Measurements from ENCODE around the gene MGARP. TPM values are rescaled to one million over a fixed set of nuclear protein-coding genes. Genes with fewer than 3 reads are reported as not detected.

Gene MGARP
- total RNA-seq, 1 donor from 2014 or later: 0.76 TPM

DNA sequence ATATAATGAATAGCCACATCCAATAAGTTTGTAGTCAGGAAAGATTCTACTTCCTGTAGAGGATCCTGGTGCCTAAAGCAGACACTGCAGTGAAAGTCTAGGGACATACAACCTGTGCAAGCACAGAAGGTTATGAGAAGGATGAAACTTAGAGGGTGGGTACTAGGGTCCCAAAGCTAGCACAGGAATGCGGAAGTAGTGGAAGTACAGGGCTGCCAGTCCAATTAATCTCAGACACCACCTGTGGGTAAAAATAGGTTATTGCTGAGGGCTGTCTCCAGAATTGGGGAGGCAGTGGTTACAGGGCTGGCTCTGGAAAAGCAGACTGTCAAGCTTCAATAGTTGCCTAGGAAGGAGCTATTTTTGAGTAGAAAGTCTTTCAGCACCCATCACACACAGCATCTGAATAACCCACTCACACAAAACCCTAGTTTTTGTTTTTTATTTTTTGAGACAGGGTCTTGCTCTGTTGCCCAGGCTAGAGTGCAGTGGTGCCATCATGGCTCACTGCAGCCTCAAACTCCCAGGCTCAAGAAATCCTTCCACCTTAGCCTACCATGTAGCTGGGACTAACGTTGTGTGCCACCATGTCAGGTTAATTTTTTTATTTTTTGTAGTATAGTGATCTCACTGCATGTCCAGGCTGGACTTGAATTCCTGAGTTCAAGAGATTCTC, 52.2 kb downstream of the MGARP start:
- H3K4me1 Mint-ChIP-seq: no peaks in the 10 kb centered on the region
- H3K36me3 Mint-ChIP-seq: no peaks in the 10 kb centered on the region
- TF ChIP-seq, protein P1, sequence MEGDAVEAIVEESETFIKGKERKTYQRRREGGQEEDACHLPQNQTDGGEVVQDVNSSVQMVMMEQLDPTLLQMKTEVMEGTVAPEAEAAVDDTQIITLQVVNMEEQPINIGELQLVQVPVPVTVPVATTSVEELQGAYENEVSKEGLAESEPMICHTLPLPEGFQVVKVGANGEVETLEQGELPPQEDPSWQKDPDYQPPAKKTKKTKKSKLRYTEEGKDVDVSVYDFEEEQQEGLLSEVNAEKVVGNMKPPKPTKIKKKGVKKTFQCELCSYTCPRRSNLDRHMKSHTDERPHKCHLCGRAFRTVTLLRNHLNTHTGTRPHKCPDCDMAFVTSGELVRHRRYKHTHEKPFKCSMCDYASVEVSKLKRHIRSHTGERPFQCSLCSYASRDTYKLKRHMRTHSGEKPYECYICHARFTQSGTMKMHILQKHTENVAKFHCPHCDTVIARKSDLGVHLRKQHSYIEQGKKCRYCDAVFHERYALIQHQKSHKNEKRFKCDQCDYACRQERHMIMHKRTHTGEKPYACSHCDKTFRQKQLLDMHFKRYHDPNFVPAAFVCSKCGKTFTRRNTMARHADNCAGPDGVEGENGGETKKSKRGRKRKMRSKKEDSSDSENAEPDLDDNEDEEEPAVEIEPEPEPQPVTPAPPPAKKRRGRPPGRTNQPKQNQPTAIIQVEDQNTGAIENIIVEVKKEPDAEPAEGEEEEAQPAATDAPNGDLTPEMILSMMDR (IDR thresholded peaks at IDR 0.05; ENCODE audit: unreplicated experiment): no peak
- DNase-seq (ENCODE audit: low spot score in 2 of 2, unreplicated experiment in 2 of 2): no peak
- no peak overlapping the region for H3K4me3 Mint-ChIP-seq
- no peak overlapping the region for H3K27ac Mint-ChIP-seq
- H3K27me3 Mint-ChIP-seq (ENCODE audit: low read depth): no peaks in the 10 kb centered on the region
- H3K9me3 Mint-ChIP-seq: no peaks in the 10 kb centered on the region

- no peaks in the 10 kb centered on the region for H3K9me3 Mint-ChIP-seq
- H3K4me3 Mint-ChIP-seq: no peak overlapping the region
- H3K27me3 Mint-ChIP-seq (ENCODE audit: low read depth): no peaks in the 10 kb centered on the region
These were observed 56.2 kb downstream of the MGARP start for GRCh38 chr4:139223682-139224317.

DNA sequence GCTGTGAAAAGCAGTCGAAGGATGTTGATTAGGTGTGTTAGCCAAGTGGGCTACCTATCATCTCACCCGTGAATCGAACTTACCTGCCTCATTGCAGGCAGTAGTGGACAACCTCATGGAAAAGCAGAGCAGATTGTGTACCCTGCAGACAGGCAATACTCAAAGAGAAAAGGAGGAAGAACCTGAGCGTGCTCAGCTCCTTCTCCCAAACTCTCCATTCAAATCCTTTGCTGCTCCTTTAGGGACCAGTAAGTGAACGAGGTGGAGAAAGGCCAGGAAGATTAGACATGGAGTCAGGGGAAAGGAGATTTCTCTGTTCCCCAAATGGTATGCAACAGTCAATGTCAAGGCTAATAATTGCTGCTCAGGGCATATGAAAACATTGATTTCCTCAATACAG, 57.8 kb downstream of the MGARP start:
- H3K4me1 Mint-ChIP-seq: no peaks in the 10 kb centered on the region

More at GRCh38 chr4:139223682-139224317, 56.2 kb downstream of the MGARP start:
- TF ChIP-seq, protein P1 (IDR thresholded peaks at IDR 0.05; ENCODE audit: unreplicated experiment): no peak
- H3K36me3 Mint-ChIP-seq: no peaks in the 10 kb centered on the region
- no peak overlapping the region for H3K27ac Mint-ChIP-seq
- no peaks in the 10 kb centered on the region for H3K4me1 Mint-ChIP-seq
- DNase-seq (ENCODE audit: low spot score in 2 of 2, unreplicated experiment in 2 of 2): no peak

GRCh38 chr4:139221687-139222086, 58.3 kb downstream of the MGARP start:
- no peak overlapping the region for H3K4me3 Mint-ChIP-seq
- H3K36me3 Mint-ChIP-seq: no peaks in the 10 kb centered on the region
- no peaks in the 10 kb centered on the region for H3K4me1 Mint-ChIP-seq
- DNase-seq (ENCODE audit: low spot score in 2 of 2, unreplicated experiment in 2 of 2): no peak
- no peak overlapping the region for H3K27ac Mint-ChIP-seq
- H3K9me3 Mint-ChIP-seq: no peaks in the 10 kb centered on the region
- H3K27me3 Mint-ChIP-seq (ENCODE audit: low read depth): no peaks in the 10 kb centered on the region
- TF ChIP-seq, protein P1 (IDR thresholded peaks at IDR 0.05; ENCODE audit: unreplicated experiment): no peak

More for the DNA sequence above, 57.8 kb downstream of the MGARP start:
- no peaks in the 10 kb centered on the region for H3K27me3 Mint-ChIP-seq (ENCODE audit: low read depth)
- DNase-seq (ENCODE audit: low spot score in 2 of 2, unreplicated experiment in 2 of 2): no peak
- H3K9me3 Mint-ChIP-seq: no peaks in the 10 kb centered on the region
- TF ChIP-seq, protein P1 (IDR thresholded peaks at IDR 0.05; ENCODE audit: unreplicated experiment): no peak
- H3K36me3 Mint-ChIP-seq: no peaks in the 10 kb centered on the region
- no peak overlapping the region for H3K27ac Mint-ChIP-seq
- H3K4me3 Mint-ChIP-seq: no peak overlapping the region

DNA sequence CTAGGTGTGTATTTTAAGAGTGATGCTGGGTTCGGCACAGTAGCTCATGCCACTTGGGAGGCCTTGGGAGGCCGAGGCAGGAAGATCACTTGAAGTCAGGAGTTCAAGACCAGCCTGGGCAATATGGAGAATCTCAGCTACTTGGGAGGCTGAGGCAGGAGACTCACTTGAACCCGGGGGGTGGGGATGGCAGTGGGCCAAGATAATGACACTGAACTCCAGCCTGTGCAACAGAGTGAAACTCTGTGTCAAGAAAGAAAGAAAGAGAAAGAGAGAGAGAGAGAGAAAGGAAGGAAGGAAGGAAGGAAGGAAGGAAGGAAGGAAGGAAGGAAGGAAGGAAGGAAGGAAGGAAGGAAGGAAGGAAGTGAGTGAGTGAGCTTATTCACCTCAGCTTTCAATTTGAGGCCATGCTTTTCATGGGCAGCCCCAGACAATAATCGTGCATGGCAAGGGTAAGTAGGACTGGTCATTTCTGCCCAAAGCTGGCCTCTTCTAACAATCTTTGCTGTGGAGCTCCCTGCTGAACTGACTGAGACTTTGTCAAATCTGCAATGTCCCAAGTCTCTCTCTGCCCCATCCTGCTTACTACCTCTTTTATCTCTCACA, 60.5 kb downstream of the MGARP start:
- no peaks in the 10 kb centered on the region for H3K9me3 Mint-ChIP-seq
- no peaks in the 10 kb centered on the region for H3K27me3 Mint-ChIP-seq (ENCODE audit: low read depth)
- no peak overlapping the region for H3K27ac Mint-ChIP-seq

More for the DNA sequence above, 60.5 kb downstream of the MGARP start:
- TF ChIP-seq, protein P1 (IDR thresholded peaks at IDR 0.05; ENCODE audit: unreplicated experiment): no peak
- no peaks in the 10 kb centered on the region for H3K36me3 Mint-ChIP-seq
- no peak for DNase-seq (ENCODE audit: low spot score in 2 of 2, unreplicated experiment in 2 of 2)
- no peaks in the 10 kb centered on the region for H3K4me1 Mint-ChIP-seq
- no peak overlapping the region for H3K4me3 Mint-ChIP-seq

Other genes starting within 250 kb of the MGARP start
- 55.2 to 58.2 TPM (median 57.1 TPM) in 3 replicates for gene ELF2, start 103.0 kb downstream of the MGARP start, total RNA-seq
- gene NAA15, start 21.3 kb upstream of the MGARP start, total RNA-seq: 55.1 to 58.5 TPM (median 56.8 TPM) in 3 replicates
- gene NDUFC1, start 22.3 kb upstream of the MGARP start, total RNA-seq: 35.2 to 39.1 TPM (median 38.5 TPM) in 3 replicates
- gene RAB33B, start 173.9 kb upstream of the MGARP start, total RNA-seq: 9.2 to 10.4 TPM (median 9.8 TPM) in 3 replicates